ENCODE data around the gene ATP1B1. TPM values are rescaled to one million over a fixed set of nuclear protein-coding genes. Genes with fewer than 3 reads are reported as not detected.

Gene ATP1B1
- total RNA-seq, 1 experiment from 2014 or later: 118 TPM

DNA sequence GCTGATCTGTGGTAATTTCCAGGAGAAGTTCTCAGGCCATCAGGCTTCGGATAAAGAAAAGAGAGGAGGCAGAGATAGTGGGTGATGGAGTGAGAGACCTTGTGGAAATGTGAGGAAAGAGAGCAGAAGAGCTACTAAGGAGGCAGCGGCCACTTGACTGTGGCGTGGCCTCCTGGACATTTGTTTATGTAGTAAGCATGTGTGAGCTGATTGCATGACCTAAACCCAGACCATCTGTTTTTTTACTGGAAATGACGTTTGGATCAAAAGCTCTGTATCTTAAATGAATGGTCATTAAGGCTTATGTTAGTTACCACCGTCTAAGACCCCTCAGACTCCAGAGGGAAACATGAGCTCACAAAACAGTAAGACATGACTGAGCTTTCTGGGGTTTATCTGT is 13.6 kb downstream of the ATP1B1 start:
- Histone ChIP-seq H3K27me3 (ENCODE audit: control insufficient read depth, insufficient read depth, low read length) (no peaks in the 10 kb centered on the region), H3K4me3 (ENCODE audit: low read depth in 2 of 2, low read length in 2 of 2) (no peak overlapping the region), H3K27ac (ENCODE audit: low read length) (no peak overlapping the region; the same call in 1 of the 2 replicates), H3K36me3 (ENCODE audit: control insufficient read depth, insufficient read depth, low read length) (peaks cover 4% of the 10 kb centered on the region; the same call in 1 of the 2 replicates), H3K4me1 (ENCODE audit: control insufficient read depth, insufficient read depth, low read length) (0 out of 2 replicates have a peak, but pooled peaks cover 3% of the 10 kb centered on the region), H3K9me3 (ENCODE audit: control insufficient read depth, insufficient read depth, low read depth, low read length) (no peaks in the 10 kb centered on the region)
- TF ChIP-seq TCF7L2 (IDR thresholded peaks at IDR 0.05; ENCODE audit: low read depth, low read length): no peak
- TF ChIP-seq, protein P1, sequence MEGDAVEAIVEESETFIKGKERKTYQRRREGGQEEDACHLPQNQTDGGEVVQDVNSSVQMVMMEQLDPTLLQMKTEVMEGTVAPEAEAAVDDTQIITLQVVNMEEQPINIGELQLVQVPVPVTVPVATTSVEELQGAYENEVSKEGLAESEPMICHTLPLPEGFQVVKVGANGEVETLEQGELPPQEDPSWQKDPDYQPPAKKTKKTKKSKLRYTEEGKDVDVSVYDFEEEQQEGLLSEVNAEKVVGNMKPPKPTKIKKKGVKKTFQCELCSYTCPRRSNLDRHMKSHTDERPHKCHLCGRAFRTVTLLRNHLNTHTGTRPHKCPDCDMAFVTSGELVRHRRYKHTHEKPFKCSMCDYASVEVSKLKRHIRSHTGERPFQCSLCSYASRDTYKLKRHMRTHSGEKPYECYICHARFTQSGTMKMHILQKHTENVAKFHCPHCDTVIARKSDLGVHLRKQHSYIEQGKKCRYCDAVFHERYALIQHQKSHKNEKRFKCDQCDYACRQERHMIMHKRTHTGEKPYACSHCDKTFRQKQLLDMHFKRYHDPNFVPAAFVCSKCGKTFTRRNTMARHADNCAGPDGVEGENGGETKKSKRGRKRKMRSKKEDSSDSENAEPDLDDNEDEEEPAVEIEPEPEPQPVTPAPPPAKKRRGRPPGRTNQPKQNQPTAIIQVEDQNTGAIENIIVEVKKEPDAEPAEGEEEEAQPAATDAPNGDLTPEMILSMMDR (IDR thresholded peaks at IDR 0.05): no peak
- no peak for TF ChIP-seq POLR2AphosphoS5 (IDR thresholded peaks at IDR 0.05; ENCODE audit: low read depth, low read length)
- in situ Hi-C loops (cut with HindIII; ENCODE audit: low pct_unique_long_range_greater_than_20kb, low sequenced_read_pairs) (no loop called here), intact Hi-C loops (cut with micrococcal nuclease; ENCODE audit: unreplicated experiment) (no loop called here)
- ATAC-seq: no peak
- POLR2A ChIA-PET: no interaction called here
- CTCF ChIA-PET: no interaction called here
- no peak for DNase-seq (ENCODE audit: low read depth, low spot score)
- BruUV-seq (replicated peaks): no TSS peak

DNA sequence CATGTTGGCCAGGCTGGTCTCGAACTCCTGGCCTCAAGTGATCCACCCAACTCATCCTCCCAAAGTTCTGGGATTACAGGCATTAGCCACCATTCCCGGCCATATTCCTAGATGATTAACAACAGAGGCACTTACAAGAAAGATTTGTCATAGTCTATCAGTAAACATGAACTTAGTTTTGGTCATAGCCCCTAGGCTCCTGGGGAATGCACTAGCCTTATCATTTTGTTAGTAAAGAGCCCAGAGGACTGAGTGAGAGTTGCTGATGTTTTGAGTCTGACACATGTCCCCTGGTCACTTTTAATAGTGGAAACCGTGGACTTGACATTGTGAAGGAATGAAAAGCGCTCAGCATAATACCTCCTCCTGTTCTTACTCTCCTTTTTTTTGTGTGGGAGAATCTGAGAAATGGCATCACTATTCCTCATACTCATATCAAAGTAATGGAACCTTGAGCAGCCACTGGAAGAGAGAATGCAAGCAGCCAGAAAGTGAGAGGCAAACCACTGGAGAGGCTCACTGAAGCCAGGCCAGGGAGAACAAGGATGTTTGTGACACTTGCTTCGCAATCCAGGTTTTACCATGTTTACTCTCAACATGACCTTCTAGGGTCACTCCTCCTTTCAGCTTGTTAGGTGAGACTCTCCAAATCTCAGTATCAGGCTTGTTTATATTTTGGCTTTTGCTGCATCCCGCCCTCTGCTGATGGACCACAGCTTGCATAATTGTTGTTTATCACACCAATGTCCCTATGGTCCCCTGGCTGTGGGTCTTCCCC is 14.8 kb downstream of the ATP1B1 start:
- intact Hi-C loops (cut with micrococcal nuclease; ENCODE audit: unreplicated experiment) (no loop called here), in situ Hi-C loops (cut with HindIII; ENCODE audit: low pct_unique_long_range_greater_than_20kb, low sequenced_read_pairs) (no loop called here)
- Histone ChIP-seq H3K9me3 (ENCODE audit: control insufficient read depth, insufficient read depth, low read depth, low read length) (no peaks in the 10 kb centered on the region), H3K27ac (ENCODE audit: low read length) (no peak overlapping the region), H3K27me3 (ENCODE audit: control insufficient read depth, insufficient read depth, low read length) (no peaks in the 10 kb centered on the region), H3K4me1 (ENCODE audit: control insufficient read depth, insufficient read depth, low read length) (no peaks in the 10 kb centered on the region), H3K36me3 (ENCODE audit: control insufficient read depth, insufficient read depth, low read length) (peaks cover 9% of the 10 kb centered on the region; the same call in 1 of the 2 replicates), H3K4me3 (ENCODE audit: low read depth in 2 of 2, low read length in 2 of 2) (no peak overlapping the region)
- POLR2A ChIA-PET: no interaction called here
- DNase-seq (ENCODE audit: low read depth, low spot score) (no peak), ATAC-seq (peak; percentile 25; the same call in 1 of the 2 replicates)
- BruUV-seq (replicated peaks): no TSS peak
- CTCF ChIA-PET: interaction anchor here (0.5 kb wide), 1 partner anchor 100 kb away, joined by 3 read pairs; no protein-coding TSS in a partner anchor
- TF ChIP-seq TCF7L2 (IDR thresholded peaks at IDR 0.05; ENCODE audit: low read depth, low read length): no peak

DNA sequence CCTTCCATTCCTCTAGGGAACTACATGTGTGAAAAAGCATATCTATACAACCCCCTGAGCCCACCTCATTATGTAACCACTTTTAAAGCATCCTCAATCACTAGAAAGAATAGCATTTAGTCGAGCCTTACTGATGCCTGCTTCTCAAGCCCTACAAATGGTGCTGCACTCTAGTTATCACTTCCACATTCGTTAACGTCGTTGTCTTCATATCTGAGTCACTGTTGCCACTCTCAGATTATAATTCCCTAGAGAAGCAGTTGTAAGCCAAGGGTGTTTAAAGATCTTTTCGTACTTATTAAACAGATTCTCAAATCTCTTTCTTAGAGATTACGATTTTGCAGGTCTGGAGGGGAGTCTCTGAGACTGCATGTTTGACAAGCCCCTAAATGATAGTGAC is 16.5 kb downstream of the ATP1B1 start:
- no peaks in the 10 kb centered on the region for H3K9me3 ChIP-seq (ENCODE audit: control insufficient read depth, insufficient read depth, low read depth, low read length)
- H3K36me3 ChIP-seq (ENCODE audit: control insufficient read depth, insufficient read depth, low read length): peaks cover 13% of the 10 kb centered on the region
- TF ChIP-seq, protein P2, sequence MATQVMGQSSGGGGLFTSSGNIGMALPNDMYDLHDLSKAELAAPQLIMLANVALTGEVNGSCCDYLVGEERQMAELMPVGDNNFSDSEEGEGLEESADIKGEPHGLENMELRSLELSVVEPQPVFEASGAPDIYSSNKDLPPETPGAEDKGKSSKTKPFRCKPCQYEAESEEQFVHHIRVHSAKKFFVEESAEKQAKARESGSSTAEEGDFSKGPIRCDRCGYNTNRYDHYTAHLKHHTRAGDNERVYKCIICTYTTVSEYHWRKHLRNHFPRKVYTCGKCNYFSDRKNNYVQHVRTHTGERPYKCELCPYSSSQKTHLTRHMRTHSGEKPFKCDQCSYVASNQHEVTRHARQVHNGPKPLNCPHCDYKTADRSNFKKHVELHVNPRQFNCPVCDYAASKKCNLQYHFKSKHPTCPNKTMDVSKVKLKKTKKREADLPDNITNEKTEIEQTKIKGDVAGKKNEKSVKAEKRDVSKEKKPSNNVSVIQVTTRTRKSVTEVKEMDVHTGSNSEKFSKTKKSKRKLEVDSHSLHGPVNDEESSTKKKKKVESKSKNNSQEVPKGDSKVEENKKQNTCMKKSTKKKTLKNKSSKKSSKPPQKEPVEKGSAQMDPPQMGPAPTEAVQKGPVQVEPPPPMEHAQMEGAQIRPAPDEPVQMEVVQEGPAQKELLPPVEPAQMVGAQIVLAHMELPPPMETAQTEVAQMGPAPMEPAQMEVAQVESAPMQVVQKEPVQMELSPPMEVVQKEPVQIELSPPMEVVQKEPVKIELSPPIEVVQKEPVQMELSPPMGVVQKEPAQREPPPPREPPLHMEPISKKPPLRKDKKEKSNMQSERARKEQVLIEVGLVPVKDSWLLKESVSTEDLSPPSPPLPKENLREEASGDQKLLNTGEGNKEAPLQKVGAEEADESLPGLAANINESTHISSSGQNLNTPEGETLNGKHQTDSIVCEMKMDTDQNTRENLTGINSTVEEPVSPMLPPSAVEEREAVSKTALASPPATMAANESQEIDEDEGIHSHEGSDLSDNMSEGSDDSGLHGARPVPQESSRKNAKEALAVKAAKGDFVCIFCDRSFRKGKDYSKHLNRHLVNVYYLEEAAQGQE (IDR thresholded peaks at IDR 0.05; ENCODE audit: insufficient read depth in 1 of 2, low read depth in 2 of 2, low read length in 1 of 2): no peak
- TF ChIP-seq, protein P1 (IDR thresholded peaks at IDR 0.05): no peak
- TF ChIP-seq SIN3A (IDR thresholded peaks at IDR 0.05; ENCODE audit: borderline replicate concordance, insufficient read depth, low read depth, low read length) (no peak), POLR2AphosphoS5 (IDR thresholded peaks at IDR 0.05; ENCODE audit: low read depth, low read length) (no peak), TCF7L2 (IDR thresholded peaks at IDR 0.05; ENCODE audit: low read depth, low read length) (no peak)
- BruUV-seq (replicated peaks): no TSS peak
- no peak overlapping the region for H3K4me3 ChIP-seq (ENCODE audit: low read depth in 2 of 2, low read length in 2 of 2)
- ATAC-seq (no peak), DNase-seq (ENCODE audit: low read depth, low spot score) (no peak)
- no peaks in the 10 kb centered on the region for H3K27me3 ChIP-seq (ENCODE audit: control insufficient read depth, insufficient read depth, low read length)
- ChIA-PET POLR2A (no interaction called here), CTCF (no interaction called here)
- H3K27ac ChIP-seq (ENCODE audit: low read length): no peak overlapping the region
- in situ Hi-C loops (cut with HindIII; ENCODE audit: low pct_unique_long_range_greater_than_20kb, low sequenced_read_pairs): no loop called here
- intact Hi-C loops (cut with micrococcal nuclease; ENCODE audit: unreplicated experiment): no loop called here
- no peaks in the 10 kb centered on the region for H3K4me1 ChIP-seq (ENCODE audit: control insufficient read depth, insufficient read depth, low read length)
